ENCODE measurements around the gene COPG2.

The COPG2 gene

GRCh38 chr7:130468612-130469011 lies 199.9 kb downstream of the COPG2 start:
- no peaks in the 10 kb centered on the region for H3K27me3 ChIP-seq (ENCODE audit: insufficient read depth, low read length)
- H3K4me3 ChIP-seq (ENCODE audit: low read length): no peak overlapping the region
- H3K9ac ChIP-seq (ENCODE audit: low read depth, low read length): no peak overlapping the region
- H3K9me3 ChIP-seq (ENCODE audit: insufficient read depth, low read depth, low read length): no peaks in the 10 kb centered on the region
- no peaks in the 10 kb centered on the region for H3K4me1 ChIP-seq (ENCODE audit: insufficient read depth, low read length)
- WGBS: no CpG with 5 or more reads among the region's 1 CpG
- no peaks in the 10 kb centered on the region for H3K36me3 ChIP-seq (ENCODE audit: insufficient read depth, low read length)
- no peak overlapping the region for H3K27ac ChIP-seq (ENCODE audit: low read depth, low read length)

- peaks cover 10% of the 10 kb centered on the region; the same call in 1 of the 2 replicates for H3K9me3 ChIP-seq (ENCODE audit: insufficient read depth, low read depth, low read length)
- no peak overlapping the region for H3K4me3 ChIP-seq (ENCODE audit: low read length)
- no peak overlapping the region for H3K27ac ChIP-seq (ENCODE audit: low read depth, low read length)
- H3K27me3 ChIP-seq (ENCODE audit: insufficient read depth, low read length): no peaks in the 10 kb centered on the region
- H3K9ac ChIP-seq (ENCODE audit: low read depth, low read length): no peak overlapping the region
- H3K36me3 ChIP-seq (ENCODE audit: insufficient read depth, low read length): no peaks in the 10 kb centered on the region
- H3K4me1 ChIP-seq (ENCODE audit: insufficient read depth, low read length): no peaks in the 10 kb centered on the region
- 89% methylated on average over 3 of the region's 4 CpGs for WGBS
These were observed 204.8 kb downstream of the COPG2 start for GRCh38 chr7:130463553-130464434.

- WGBS: 93% methylated on average over 2 of the region's 2 CpGs
- H3K27me3 ChIP-seq (ENCODE audit: insufficient read depth, low read length): no peaks in the 10 kb centered on the region
- H3K9ac ChIP-seq (ENCODE audit: low read depth, low read length): no peak overlapping the region
- peaks cover 14% of the 10 kb centered on the region; the same call in 1 of the 2 replicates for H3K9me3 ChIP-seq (ENCODE audit: insufficient read depth, low read depth, low read length)
- no peaks in the 10 kb centered on the region for H3K36me3 ChIP-seq (ENCODE audit: insufficient read depth, low read length)
- H3K4me1 ChIP-seq (ENCODE audit: insufficient read depth, low read length): no peaks in the 10 kb centered on the region
- H3K4me3 ChIP-seq (ENCODE audit: low read length): no peak overlapping the region
- no peak overlapping the region for H3K27ac ChIP-seq (ENCODE audit: low read depth, low read length)
These were observed 207.3 kb downstream of the COPG2 start for GRCh38 chr7:130461272-130461671.

- H3K9me3 ChIP-seq (ENCODE audit: insufficient read depth, low read depth, low read length): peaks cover 14% of the 10 kb centered on the region; the same call in 1 of the 2 replicates
- H3K4me3 ChIP-seq (ENCODE audit: low read length): no peak overlapping the region
- no peaks in the 10 kb centered on the region for H3K27me3 ChIP-seq (ENCODE audit: insufficient read depth, low read length)
- no peak overlapping the region for H3K27ac ChIP-seq (ENCODE audit: low read depth, low read length)
- H3K36me3 ChIP-seq (ENCODE audit: insufficient read depth, low read length): no peaks in the 10 kb centered on the region
- H3K9ac ChIP-seq (ENCODE audit: low read depth, low read length): no peak overlapping the region
- no peaks in the 10 kb centered on the region for H3K4me1 ChIP-seq (ENCODE audit: insufficient read depth, low read length)
- WGBS: no CpG with 5 or more reads among the region's 2 CpGs
These were observed 210.3 kb downstream of the COPG2 start for GRCh38 chr7:130458257-130458656.
